ENCODE measurements around the gene HDHD2.

The HDHD2 gene

DNA sequence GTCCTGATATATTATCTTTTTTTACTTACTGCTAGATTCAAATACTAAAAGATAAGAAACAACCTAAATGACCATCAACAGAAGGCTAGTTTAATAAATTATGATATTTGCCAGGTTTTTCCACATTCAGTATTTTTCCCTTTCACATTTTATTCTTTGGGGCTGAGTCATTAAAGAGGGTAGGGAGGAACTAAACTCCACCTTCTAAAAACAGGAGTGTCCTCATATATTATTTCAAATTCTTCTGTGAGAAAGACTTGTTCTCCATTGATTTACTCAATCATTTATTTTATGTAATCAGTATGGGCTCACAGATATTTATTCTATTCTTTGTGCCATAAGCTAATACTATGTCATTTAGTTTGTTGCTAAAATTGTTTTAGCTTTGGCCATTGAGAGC is 9.0 kb downstream of the HDHD2 start:
- Histone ChIP-seq H4K20me1 (ENCODE audit: low read depth, low read length) (no peaks in the 10 kb centered on the region), H3K9ac (ENCODE audit: low read length) (no peak overlapping the region), H3K79me2 (ENCODE audit: insufficient read depth, low read length) (peaks cover 68% of the 10 kb centered on the region)

DNA sequence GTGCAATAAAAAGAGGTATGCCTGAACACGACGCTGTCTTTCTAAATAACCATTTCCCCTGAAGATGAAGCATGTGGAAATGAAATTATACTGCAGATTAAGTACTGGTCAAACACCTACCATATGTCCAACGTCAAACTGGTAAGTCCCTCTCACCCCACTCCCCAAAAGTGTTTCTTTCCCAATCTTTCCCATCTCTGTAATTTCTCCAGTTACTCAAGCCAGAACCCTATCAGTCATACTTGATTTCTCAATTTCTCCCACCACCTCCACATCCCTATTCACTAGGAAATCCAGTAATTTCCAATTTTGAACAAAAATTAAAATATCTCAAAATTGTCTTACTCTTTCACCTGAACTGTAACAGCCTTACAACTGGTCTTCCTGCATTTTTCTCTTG is 29.2 kb downstream of the HDHD2 start:
- TF ChIP-seq EZH2phosphoT487 (conservative IDR thresholded peaks at IDR 0.05; ENCODE audit: low read length) (no peak), CTCF (IDR thresholded peaks at IDR 0.05; ENCODE audit: insufficient read depth, low read length, poor library complexity, severe bottlenecking) (no peak)
- Histone ChIP-seq H3K9me2 (replicated peaks; ENCODE audit: insufficient read depth, low read length) (no peaks in the 10 kb centered on the region), H3K27ac (ENCODE audit: low read depth, low read length) (no peak overlapping the region), H3K27me3 (ENCODE audit: low read length) (no peaks in the 10 kb centered on the region), H3K4me3 (ENCODE audit: insufficient read depth, low read length, poor library complexity, severe bottlenecking) (no peak overlapping the region), H3K36me3 (ENCODE audit: low read length) (peaks cover 12% of the 10 kb centered on the region), H3K79me2 (ENCODE audit: insufficient read depth, low read length) (no peaks in the 10 kb centered on the region), H3K4me2 (ENCODE audit: low read depth, low read length, poor library complexity, severe bottlenecking) (no peak overlapping the region), H2AFZ (ENCODE audit: low read depth, low read length, severe bottlenecking) (no peak overlapping the region), H3K9me3 (ENCODE audit: insufficient read depth, low read length) (no peaks in the 10 kb centered on the region), H3F3A (ENCODE audit: insufficient read depth) (no peaks in the 10 kb centered on the region), H4K20me1 (ENCODE audit: low read depth, low read length) (no peaks in the 10 kb centered on the region), H3K9ac (ENCODE audit: low read length) (no peak overlapping the region)

More for the DNA sequence above, 9.0 kb downstream of the HDHD2 start:
- Histone ChIP-seq H2AFZ (ENCODE audit: low read depth, low read length, severe bottlenecking) (no peak overlapping the region), H3K9me3 (ENCODE audit: insufficient read depth, low read length) (no peaks in the 10 kb centered on the region), H3K4me2 (ENCODE audit: low read depth, low read length, poor library complexity, severe bottlenecking) (no peak overlapping the region), H3K4me3 (ENCODE audit: insufficient read depth, low read length, poor library complexity, severe bottlenecking) (no peak overlapping the region), H3K36me3 (ENCODE audit: low read length) (peaks cover 6% of the 10 kb centered on the region; the same call in 1 of the 2 replicates), H3K27ac (ENCODE audit: low read depth, low read length) (no peak overlapping the region), H3F3A (ENCODE audit: insufficient read depth) (0 out of 2 replicates have a peak, but pooled peaks cover 3% of the 10 kb centered on the region), H3K9me2 (replicated peaks; ENCODE audit: insufficient read depth, low read length) (no peaks in the 10 kb centered on the region), H3K27me3 (ENCODE audit: low read length) (no peaks in the 10 kb centered on the region)
- TF ChIP-seq CTCF (IDR thresholded peaks at IDR 0.05; ENCODE audit: insufficient read depth, low read length, poor library complexity, severe bottlenecking) (no peak), EZH2phosphoT487 (conservative IDR thresholded peaks at IDR 0.05; ENCODE audit: low read length) (no peak)

GRCh38 chr18:47120428-47120827 is 29.9 kb downstream of the HDHD2 start:
- H3K27ac ChIP-seq (ENCODE audit: low read depth, low read length): no peak overlapping the region

More at GRCh38 chr18:47120428-47120827, 29.9 kb downstream of the HDHD2 start:
- H3F3A ChIP-seq (ENCODE audit: insufficient read depth): no peaks in the 10 kb centered on the region
- TF ChIP-seq CTCF (IDR thresholded peaks at IDR 0.05; ENCODE audit: insufficient read depth, low read length, poor library complexity, severe bottlenecking) (no peak), EZH2phosphoT487 (conservative IDR thresholded peaks at IDR 0.05; ENCODE audit: low read length) (no peak)
- H4K20me1 ChIP-seq (ENCODE audit: low read depth, low read length): no peaks in the 10 kb centered on the region
- H3K9me3 ChIP-seq (ENCODE audit: insufficient read depth, low read length): no peaks in the 10 kb centered on the region
- H3K27me3 ChIP-seq (ENCODE audit: low read length): no peaks in the 10 kb centered on the region
- H3K4me2 ChIP-seq (ENCODE audit: low read depth, low read length, poor library complexity, severe bottlenecking): no peak overlapping the region
- H3K79me2 ChIP-seq (ENCODE audit: insufficient read depth, low read length): no peaks in the 10 kb centered on the region
- H2AFZ ChIP-seq (ENCODE audit: low read depth, low read length, severe bottlenecking): no peak overlapping the region
- H3K9me2 ChIP-seq (replicated peaks; ENCODE audit: insufficient read depth, low read length): no peaks in the 10 kb centered on the region
- no peak overlapping the region for H3K4me3 ChIP-seq (ENCODE audit: insufficient read depth, low read length, poor library complexity, severe bottlenecking)
- peaks cover 13% of the 10 kb centered on the region for H3K36me3 ChIP-seq (ENCODE audit: low read length)
- no peak overlapping the region for H3K9ac ChIP-seq (ENCODE audit: low read length)
